Natural killer cell (primary cell): ENCODE data around the gene MAST3. TPM values are rescaled to one million over a fixed set of nuclear protein-coding genes. Genes with fewer than 3 reads are reported as not detected.

Experiments used
- ATAC-seq, 3 donors: fragments of 150-1000 bp in 2 of 3; fragments of 200-7000 bp in 1 of 3; cut with Tn5 transposase; 1 replicate in 1 of 3; 2 replicates in 2 of 3; pipeline ENCODE4 v1.10.0; 2021; ENCODE audit warnings: mild to moderate bottlenecking in 2 of 3, moderate library complexity in 2 of 3
- DNase-seq, 2 donors: peaks; one replicate each; pipeline versions ENCODE4 v3.0.0 to v3.0.0-alpha.2; 2013 to 2021; ENCODE audit warnings: mixed read lengths in 1 of 2
- H3K27ac ChIP-seq: one replicate; pipeline ENCODE4 v1.5.1; 2013; ENCODE audit warnings: mild to moderate bottlenecking, low read length
- H3K27me3 ChIP-seq: one replicate; pipeline ENCODE4 v1.6.1; 2013; ENCODE audit warnings: low read length; ENCODE audit not compliant: control insufficient read depth, insufficient read depth
- H3K36me3 ChIP-seq: one replicate; pipeline ENCODE4 v1.6.1; 2013; ENCODE audit warnings: low read length; ENCODE audit not compliant: control insufficient read depth, insufficient read depth
- H3K4me1 ChIP-seq: one replicate; pipeline ENCODE4 v1.6.1; 2013; ENCODE audit warnings: low read length; ENCODE audit not compliant: control insufficient read depth, insufficient read depth
- H3K4me3 ChIP-seq: one replicate; pipeline ENCODE4 v1.5.1; 2013; ENCODE audit warnings: low read length
- H3K9me3 ChIP-seq: one replicate; pipeline ENCODE4 v1.6.1; 2013; ENCODE audit warnings: low read length; ENCODE audit not compliant: control insufficient read depth, insufficient read depth
- H3K27ac Mint-ChIP-seq, 2 donors: one replicate each; pipeline ENCODE4 v1.8.0; 2022; ENCODE audit warnings: mild to moderate bottlenecking in 2 of 2, mixed read lengths in 2 of 2, moderate library complexity in 1 of 2
- H3K27me3 Mint-ChIP-seq, 2 donors: one replicate each; pipeline ENCODE4 v1.8.0; 2022; ENCODE audit warnings: low read depth in 2 of 2, mixed read lengths in 2 of 2
- H3K36me3 Mint-ChIP-seq: one replicate; pipeline ENCODE4 v1.8.0; 2022; ENCODE audit warnings: mixed read lengths
- H3K4me1 Mint-ChIP-seq, 2 donors: one replicate each; pipeline ENCODE4 v1.8.0; 2022; ENCODE audit warnings: mixed read lengths in 2 of 2
- H3K4me3 Mint-ChIP-seq: one replicate; pipeline ENCODE4 v1.8.0; 2022; ENCODE audit warnings: mild to moderate bottlenecking, moderate library complexity, mixed read lengths
- H3K9me3 Mint-ChIP-seq, 2 donors: one replicate each; pipeline ENCODE4 v1.8.0; 2022; ENCODE audit warnings: mixed read lengths in 2 of 2
- CTCF ChIP-seq: fragments of 200-600 bp; IDR thresholded peaks from one replicate; pipeline ENCODE4 v1.8.0; 2022; ENCODE audit warnings: antibody characterized with exemption
- WGBS: methylation state at CpG from one replicate; pipeline ENCODE4 v1.1.7; 2013; ENCODE audit warnings: missing lambda C conversion rate; ENCODE audit not compliant: insufficient coverage; 5-methylcytosine and 5-hydroxymethylcytosine counted together
- intact Hi-C: fragments of 100-400 bp; cut with micrococcal nuclease; formaldehyde crosslinking; loops from one replicate; pipeline ENCODE4 v1.14.2; 2022
- total RNA-seq, 4 donors: library from RNA; stranded (reverse); fragments of 120-200 nt in 1 of 4; gene quantifications; one replicate each; pipeline versions ENCODE4 v1.2.3 to v1.2.4, GENCODE V29; 2013 to 2022

MAST3 gene
- total RNA-seq, 3 donors from 2014 or later (not counting 1 experiment from before 2014, with no cell fraction given), result 84.5 to 101 (median 101) TPM

- no peak overlapping the region for H3K4me3 Mint-ChIP-seq
- peaks cover 34 to 66% of the 10 kb centered on the region in 2 donors for H3K4me1 Mint-ChIP-seq
- H3K27ac ChIP-seq, result no peak overlapping the region
- peaks cover 8% of the 10 kb centered on the region for H3K36me3 Mint-ChIP-seq
- H3K9me3 Mint-ChIP-seq, result no peaks in the 10 kb centered on the region
- peaks cover 57% of the 10 kb centered on the region for H3K36me3 ChIP-seq
- no peaks in the 10 kb centered on the region for H3K9me3 ChIP-seq
- 93% methylated on average over 13 of the region's 13 CpGs for WGBS
- H3K4me1 ChIP-seq, result peaks cover 51% of the 10 kb centered on the region
- peak overlapping the region in 1 of 2 donors; percentile 64 for H3K27ac Mint-ChIP-seq
- TF ChIP-seq CTCF, result no peak
- no peaks in the 10 kb centered on the region for H3K27me3 ChIP-seq
- no peaks in the 10 kb centered on the region for H3K27me3 Mint-ChIP-seq
- intact Hi-C loops, result no loop called here
- no peak for DNase-seq
- no peak overlapping the region for H3K4me3 ChIP-seq
- ATAC-seq, result no peak
Measured at GRCh38 chr19:18147396-18147795, 49.8 kb downstream of the MAST3 start.

- DNase-seq (no peak), ATAC-seq (no peak)
- no peak for TF ChIP-seq CTCF
- Histone ChIP-seq H3K27ac (peak overlapping the region; percentile 36), H3K4me1 (peaks cover 65% of the 10 kb centered on the region), H3K36me3 (peaks cover 35% of the 10 kb centered on the region), H3K27me3 (no peaks in the 10 kb centered on the region), H3K9me3 (no peaks in the 10 kb centered on the region), H3K4me3 (peak overlapping the region; percentile 12)
- Mint-ChIP-seq H3K4me3 (peak overlapping the region; percentile 79), H3K27me3 (peaks cover 0 to 2% of the 10 kb centered on the region in 2 donors), H3K27ac (peak overlapping the region; percentile 80 to 84), H3K4me1 (peaks cover 47 to 73% of the 10 kb centered on the region in 2 donors), H3K9me3 (no peaks in the 10 kb centered on the region), H3K36me3 (peaks cover 8% of the 10 kb centered on the region)
- intact Hi-C loops, result no loop called here
- whole genome bisulfite sequencing, result 51% methylated on average over 16 of the region's 16 CpGs
Measured at GRCh38 chr19:18149596-18149975, 52.0 kb downstream of the MAST3 start.

DNA sequence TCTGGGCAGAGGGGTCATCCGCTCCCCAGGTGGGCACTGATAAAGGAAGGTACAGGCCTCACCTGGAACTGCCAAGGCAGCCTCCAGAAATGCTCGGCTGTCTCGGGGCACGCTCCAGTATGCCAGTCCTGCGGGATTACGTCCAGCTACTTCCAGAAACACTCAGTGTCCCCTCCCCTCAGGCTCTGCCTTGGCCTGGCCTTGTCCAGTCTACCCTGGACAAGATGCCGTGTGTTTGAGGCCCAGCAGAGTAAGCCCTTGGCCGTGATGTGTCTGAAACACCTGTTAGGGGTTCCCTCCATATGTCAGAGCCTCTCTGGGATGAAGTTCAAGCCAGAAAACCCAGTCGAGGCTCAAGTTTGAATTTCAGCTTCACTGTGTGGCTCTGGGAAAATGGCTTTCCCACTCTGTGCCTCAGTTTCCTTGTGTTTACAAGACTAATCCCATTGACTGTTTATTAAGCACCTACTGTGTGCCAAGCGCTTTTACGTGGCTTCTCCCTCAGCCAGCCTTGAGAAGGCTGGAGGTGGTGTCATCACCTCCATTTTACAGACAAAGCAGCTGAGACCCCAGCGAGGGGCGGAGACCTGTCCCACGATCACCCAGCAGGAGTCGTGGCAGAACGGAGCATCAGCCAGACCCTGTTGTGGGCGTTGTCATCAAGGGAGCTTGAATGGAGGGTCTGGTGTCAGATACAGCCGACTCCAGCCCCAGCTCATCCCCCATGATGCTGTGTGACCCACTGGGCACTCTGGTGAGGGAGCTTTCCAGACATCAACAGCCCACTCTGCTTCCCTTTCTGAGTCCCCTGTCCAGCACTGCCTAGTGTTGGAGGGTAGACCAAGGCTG lies 53.4 kb downstream of the MAST3 start:
- peak in 1 of 2 donors; percentile 14 for DNase-seq
- Mint-ChIP-seq H3K9me3 (no peaks in the 10 kb centered on the region), H3K36me3 (peaks cover 8% of the 10 kb centered on the region), H3K27ac (peak overlapping the region; percentile 89 to 97), H3K27me3 (peaks cover 0 to 2% of the 10 kb centered on the region in 2 donors), H3K4me1 (peaks cover 47 to 73% of the 10 kb centered on the region in 2 donors), H3K4me3 (peak overlapping the region; percentile 95)
- Histone ChIP-seq H3K4me1 (peaks cover 65% of the 10 kb centered on the region), H3K27ac (peak overlapping the region; percentile 91), H3K9me3 (no peaks in the 10 kb centered on the region), H3K36me3 (peaks cover 21% of the 10 kb centered on the region), H3K27me3 (no peaks in the 10 kb centered on the region), H3K4me3 (no peak overlapping the region)
- no peak for TF ChIP-seq CTCF
- 92% methylated on average over 18 of the region's 18 CpGs for WGBS
- ATAC-seq, result no peak
- intact Hi-C loops, result no loop called here
